SK-N-SH treated with all-trans-retinoic acid at 6 μM for 48 hours (cell line): ENCODE results near the gene BRD4.

Experiments used
- ATAC-seq: fragments of 200-7000 bp; cut with Tn5 transposase; 3 replicates; pipeline ENCODE4 v1.9.1; 2020; ENCODE audit warnings: mild to moderate bottlenecking, moderate library complexity
- ARNTL ChIP-seq: fragments of 450-650 bp; formaldehyde crosslinking; IDR thresholded peaks from 2 replicates; pipeline ENCODE4 v1.5.0; 2020; ENCODE audit warnings: low read depth, mild to moderate bottlenecking, moderate library complexity, borderline replicate concordance
- BACH2 ChIP-seq: fragments of 250-450 bp; sonication (Bioruptor Pico); IDR thresholded peaks from 2 replicates; pipeline ENCODE4 v1.9.0; 2021; ENCODE audit warnings: mild to moderate bottlenecking, borderline replicate concordance
- CSDC2 ChIP-seq: fragments of 250-450 bp; sonication (Bioruptor Pico); IDR thresholded peaks from 2 replicates; pipeline ENCODE4 v1.5.0; 2020; ENCODE audit warnings: mild to moderate bottlenecking, moderate library complexity
- ESRRG ChIP-seq: fragments of 250-450 bp; sonication (Bioruptor Pico); IDR thresholded peaks from 2 replicates; pipeline ENCODE4 v1.6.1; 2021; ENCODE audit warnings: mild to moderate bottlenecking
- GLIS3 ChIP-seq: fragments of 250-450 bp; sonication (Bioruptor Pico); IDR thresholded peaks from 2 replicates; pipeline ENCODE4 v1.5.0; 2020; ENCODE audit warnings: mild to moderate bottlenecking, moderate library complexity
- ISL1 ChIP-seq: fragments of 250-450 bp; sonication (Bioruptor Pico); IDR thresholded peaks from 2 replicates; pipeline ENCODE4 v2.1.2; 2022; ENCODE audit warnings: mild to moderate bottlenecking, moderate library complexity
- OSR1 ChIP-seq: fragments of 250-450 bp; sonication (Bioruptor Pico); IDR thresholded peaks from 2 replicates; pipeline ENCODE4 v1.8.0; 2022; ENCODE audit warnings: moderate library complexity, mild to moderate bottlenecking, inconsistent platforms
- PPARA ChIP-seq: fragments of 250-450 bp; sonication (Bioruptor Pico); IDR thresholded peaks from 2 replicates; pipeline ENCODE4 v1.5.0; 2020; ENCODE audit warnings: mild to moderate bottlenecking, borderline replicate concordance
- RARB ChIP-seq: fragments of 250-450 bp; sonication (Bioruptor Pico); IDR thresholded peaks from 2 replicates; pipeline ENCODE4 v1.8.0; 2021; ENCODE audit warnings: mild to moderate bottlenecking, moderate library complexity
- SNAI2 ChIP-seq: fragments of 250-450 bp; sonication (Bioruptor Pico); IDR thresholded peaks from 2 replicates; pipeline ENCODE4 v1.5.0; 2020; ENCODE audit warnings: mild to moderate bottlenecking, moderate library complexity
- TCF4 ChIP-seq: fragments of 250-450 bp; sonication (Bioruptor Pico); IDR thresholded peaks from 2 replicates; pipeline ENCODE4 v1.8.0; 2021; ENCODE audit warnings: mild to moderate bottlenecking, moderate library complexity, borderline replicate concordance
- TOX ChIP-seq: fragments of 250-450 bp; sonication (Bioruptor Pico); IDR thresholded peaks from 2 replicates; pipeline ENCODE4 v1.8.0; 2021; ENCODE audit warnings: mild to moderate bottlenecking, moderate library complexity, borderline replicate concordance
- ZC3H10 ChIP-seq: fragments of 250-450 bp; sonication (Bioruptor Pico); IDR thresholded peaks from 2 replicates; pipeline ENCODE4 v1.5.1; 2021; ENCODE audit warnings: mild to moderate bottlenecking, moderate library complexity
- ZFP3 ChIP-seq: fragments of 250-450 bp; sonication (Bioruptor Pico); IDR thresholded peaks from 2 replicates; pipeline ENCODE4 v1.5.0; 2020; ENCODE audit warnings: mild to moderate bottlenecking, moderate library complexity
- ZFP30 ChIP-seq: fragments of 450-650 bp; formaldehyde crosslinking; IDR thresholded peaks from 2 replicates; pipeline ENCODE4 v1.5.0; 2022; ENCODE audit warnings: mild to moderate bottlenecking, moderate library complexity
- ZNF565 ChIP-seq: fragments of 450-650 bp; formaldehyde crosslinking; conservative IDR thresholded peaks from 2 replicates; pipeline ENCODE4 v1.5.0; 2020; ENCODE audit warnings: low read depth, mild to moderate bottlenecking, moderate library complexity
- ZNF70 ChIP-seq: fragments of 450-650 bp; formaldehyde crosslinking; IDR thresholded peaks from 2 replicates; pipeline ENCODE4 v1.5.0; 2020; ENCODE audit warnings: mild to moderate bottlenecking, moderate library complexity
- ZNF8 ChIP-seq: fragments of 450-650 bp; formaldehyde crosslinking; IDR thresholded peaks from 2 replicates; pipeline ENCODE4 v1.5.0; 2020; ENCODE audit warnings: mild to moderate bottlenecking, moderate library complexity
- TF ChIP-seq, protein P1 (sequence below): fragments of 250-450 bp; sonication (Bioruptor Pico); IDR thresholded peaks from 2 replicates; pipeline ENCODE4 v1.5.1; 2021; ENCODE audit warnings: mild to moderate bottlenecking, moderate library complexity
- TF ChIP-seq, protein P2 (sequence below): fragments of 250-450 bp; sonication (Bioruptor Pico); IDR thresholded peaks from 2 replicates; pipeline ENCODE4 v1.8.0; 2021; ENCODE audit warnings: low read depth, mild to moderate bottlenecking, moderate library complexity, borderline replicate concordance
- TF ChIP-seq, protein P3 (sequence below): fragments of 250-450 bp; sonication (Bioruptor Pico); IDR thresholded peaks from 2 replicates; pipeline ENCODE4 v1.5.1; 2020; ENCODE audit warnings: low read depth, mild to moderate bottlenecking, moderate library complexity
- TF ChIP-seq, protein P4 (sequence below): fragments of 250-450 bp; sonication (Bioruptor Pico); IDR thresholded peaks from 2 replicates; pipeline ENCODE4 v1.5.0; 2020; ENCODE audit warnings: mild to moderate bottlenecking, moderate library complexity

The BRD4 gene

DNA sequence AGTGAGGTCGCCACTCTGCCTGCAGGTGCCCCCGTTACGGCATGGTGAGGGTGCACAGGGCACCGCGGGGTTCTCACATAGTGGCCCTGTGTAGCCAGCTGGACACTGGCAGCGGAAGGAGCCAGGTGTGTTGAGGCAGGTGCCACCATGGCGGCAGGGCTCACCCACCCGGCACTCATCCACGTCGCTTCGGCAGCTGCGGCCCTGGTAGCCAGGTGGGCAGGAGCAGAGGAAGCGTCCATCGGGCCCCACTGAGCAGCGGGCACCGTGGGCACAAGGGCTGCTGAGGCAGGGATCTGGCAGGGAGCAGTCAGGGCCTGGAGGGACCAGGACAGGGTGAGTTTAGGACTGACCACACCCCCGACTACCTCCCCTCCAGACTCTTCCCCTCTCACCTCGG lies 140.4 kb downstream of the BRD4 start:
- no peak for ATAC-seq
- TF ChIP-seq SNAI2 (CRISPR knock-in tag) (no peak), ARNTL (CRISPR knock-in tag) (no peak), ZFP30 (CRISPR knock-in tag) (no peak), BACH2 (CRISPR knock-in tag) (no peak), OSR1 (CRISPR knock-in tag) (no peak), TOX (no peak), ZNF70 (CRISPR knock-in tag) (no peak), ZNF8 (no peak), ESRRG (CRISPR knock-in tag) (no peak), ISL1 (CRISPR knock-in tag) (no peak), CSDC2 (CRISPR knock-in tag) (no peak), ZFP3 (no peak), ZC3H10 (CRISPR knock-in tag) (no peak), ZNF565 (CRISPR knock-in tag) (no peak)
- TF ChIP-seq, protein P1, sequence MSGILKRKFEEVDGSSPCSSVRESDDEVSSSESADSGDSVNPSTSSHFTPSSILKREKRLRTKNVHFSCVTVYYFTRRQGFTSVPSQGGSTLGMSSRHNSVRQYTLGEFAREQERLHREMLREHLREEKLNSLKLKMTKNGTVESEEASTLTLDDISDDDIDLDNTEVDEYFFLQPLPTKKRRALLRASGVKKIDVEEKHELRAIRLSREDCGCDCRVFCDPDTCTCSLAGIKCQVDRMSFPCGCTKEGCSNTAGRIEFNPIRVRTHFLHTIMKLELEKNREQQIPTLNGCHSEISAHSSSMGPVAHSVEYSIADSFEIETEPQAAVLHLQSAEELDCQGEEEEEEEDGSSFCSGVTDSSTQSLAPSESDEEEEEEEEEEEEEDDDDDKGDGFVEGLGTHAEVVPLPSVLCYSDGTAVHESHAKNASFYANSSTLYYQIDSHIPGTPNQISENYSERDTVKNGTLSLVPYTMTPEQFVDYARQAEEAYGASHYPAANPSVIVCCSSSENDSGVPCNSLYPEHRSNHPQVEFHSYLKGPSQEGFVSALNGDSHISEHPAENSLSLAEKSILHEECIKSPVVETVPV = no peak
- TF ChIP-seq, protein P2, sequence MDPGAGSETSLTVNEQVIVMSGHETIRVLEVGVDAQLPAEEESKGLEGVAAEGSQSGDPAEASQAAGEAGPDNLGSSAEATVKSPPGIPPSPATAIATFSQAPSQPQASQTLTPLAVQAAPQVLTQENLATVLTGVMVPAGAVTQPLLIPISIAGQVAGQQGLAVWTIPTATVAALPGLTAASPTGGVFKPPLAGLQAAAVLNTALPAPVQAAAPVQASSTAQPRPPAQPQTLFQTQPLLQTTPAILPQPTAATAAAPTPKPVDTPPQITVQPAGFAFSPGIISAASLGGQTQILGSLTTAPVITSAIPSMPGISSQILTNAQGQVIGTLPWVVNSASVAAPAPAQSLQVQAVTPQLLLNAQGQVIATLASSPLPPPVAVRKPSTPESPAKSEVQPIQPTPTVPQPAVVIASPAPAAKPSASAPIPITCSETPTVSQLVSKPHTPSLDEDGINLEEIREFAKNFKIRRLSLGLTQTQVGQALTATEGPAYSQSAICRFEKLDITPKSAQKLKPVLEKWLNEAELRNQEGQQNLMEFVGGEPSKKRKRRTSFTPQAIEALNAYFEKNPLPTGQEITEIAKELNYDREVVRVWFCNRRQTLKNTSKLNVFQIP (CRISPR knock-in tag) = no peak

DNA sequence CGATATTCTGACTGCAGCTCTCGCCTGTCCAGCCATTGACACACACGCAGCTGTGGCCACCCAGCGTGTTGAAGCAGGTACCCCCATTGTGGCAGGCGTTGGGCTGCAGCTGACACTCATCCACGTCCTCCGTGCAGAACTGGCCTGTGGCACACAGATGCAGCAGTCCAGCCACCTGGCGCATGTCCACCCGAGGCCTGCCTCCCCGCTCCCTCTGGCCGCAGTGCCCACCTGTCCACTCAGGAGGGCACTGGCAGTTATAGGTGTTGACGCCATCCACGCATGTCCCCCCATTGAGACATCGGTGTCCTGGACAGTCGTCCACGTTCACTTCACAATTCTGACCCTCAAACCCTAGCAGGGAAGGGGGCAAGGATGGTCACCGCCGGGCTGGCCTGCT lies 140.8 kb downstream of the BRD4 start:
- TF ChIP-seq ISL1 (CRISPR knock-in tag) (no peak), SNAI2 (CRISPR knock-in tag) (no peak), TOX (no peak), BACH2 (CRISPR knock-in tag) (no peak), ZNF565 (CRISPR knock-in tag) (no peak), PPARA (CRISPR knock-in tag) (no peak), CSDC2 (CRISPR knock-in tag) (no peak), ZNF70 (CRISPR knock-in tag) (no peak), ESRRG (CRISPR knock-in tag) (no peak), GLIS3 (CRISPR knock-in tag) (no peak), RARB (CRISPR knock-in tag) (no peak), ZC3H10 (CRISPR knock-in tag) (no peak), ZNF8 (no peak), TCF4 (CRISPR knock-in tag) (no peak)
- TF ChIP-seq, protein P1 = no peak
- TF ChIP-seq, protein P2 (CRISPR knock-in tag) = no peak
- TF ChIP-seq, protein P3, sequence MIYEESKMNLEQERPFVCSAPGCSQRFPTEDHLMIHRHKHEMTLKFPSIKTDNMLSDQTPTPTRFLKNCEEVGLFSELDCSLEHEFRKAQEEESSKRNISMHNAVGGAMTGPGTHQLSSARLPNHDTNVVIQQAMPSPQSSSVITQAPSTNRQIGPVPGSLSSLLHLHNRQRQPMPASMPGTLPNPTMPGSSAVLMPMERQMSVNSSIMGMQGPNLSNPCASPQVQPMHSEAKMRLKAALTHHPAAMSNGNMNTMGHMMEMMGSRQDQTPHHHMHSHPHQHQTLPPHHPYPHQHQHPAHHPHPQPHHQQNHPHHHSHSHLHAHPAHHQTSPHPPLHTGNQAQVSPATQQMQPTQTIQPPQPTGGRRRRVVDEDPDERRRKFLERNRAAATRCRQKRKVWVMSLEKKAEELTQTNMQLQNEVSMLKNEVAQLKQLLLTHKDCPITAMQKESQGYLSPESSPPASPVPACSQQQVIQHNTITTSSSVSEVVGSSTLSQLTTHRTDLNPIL (CRISPR knock-in tag) = no peak
- TF ChIP-seq, protein P4, sequence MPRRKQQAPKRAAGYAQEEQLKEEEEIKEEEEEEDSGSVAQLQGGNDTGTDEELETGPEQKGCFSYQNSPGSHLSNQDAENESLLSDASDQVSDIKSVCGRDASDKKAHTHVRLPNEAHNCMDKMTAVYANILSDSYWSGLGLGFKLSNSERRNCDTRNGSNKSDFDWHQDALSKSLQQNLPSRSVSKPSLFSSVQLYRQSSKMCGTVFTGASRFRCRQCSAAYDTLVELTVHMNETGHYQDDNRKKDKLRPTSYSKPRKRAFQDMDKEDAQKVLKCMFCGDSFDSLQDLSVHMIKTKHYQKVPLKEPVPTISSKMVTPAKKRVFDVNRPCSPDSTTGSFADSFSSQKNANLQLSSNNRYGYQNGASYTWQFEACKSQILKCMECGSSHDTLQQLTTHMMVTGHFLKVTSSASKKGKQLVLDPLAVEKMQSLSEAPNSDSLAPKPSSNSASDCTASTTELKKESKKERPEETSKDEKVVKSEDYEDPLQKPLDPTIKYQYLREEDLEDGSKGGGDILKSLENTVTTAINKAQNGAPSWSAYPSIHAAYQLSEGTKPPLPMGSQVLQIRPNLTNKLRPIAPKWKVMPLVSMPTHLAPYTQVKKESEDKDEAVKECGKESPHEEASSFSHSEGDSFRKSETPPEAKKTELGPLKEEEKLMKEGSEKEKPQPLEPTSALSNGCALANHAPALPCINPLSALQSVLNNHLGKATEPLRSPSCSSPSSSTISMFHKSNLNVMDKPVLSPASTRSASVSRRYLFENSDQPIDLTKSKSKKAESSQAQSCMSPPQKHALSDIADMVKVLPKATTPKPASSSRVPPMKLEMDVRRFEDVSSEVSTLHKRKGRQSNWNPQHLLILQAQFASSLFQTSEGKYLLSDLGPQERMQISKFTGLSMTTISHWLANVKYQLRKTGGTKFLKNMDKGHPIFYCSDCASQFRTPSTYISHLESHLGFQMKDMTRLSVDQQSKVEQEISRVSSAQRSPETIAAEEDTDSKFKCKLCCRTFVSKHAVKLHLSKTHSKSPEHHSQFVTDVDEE (CRISPR knock-in tag) = no peak
- TF ChIP-seq, all 23 proteins: peak for 0
- ATAC-seq = no peak
